Measurements from ENCODE around the gene GDF10.

GDF10 gene

GRCh38 chr10:47346581-47347302 lies 46.7 kb downstream of the GDF10 start:
- TF ChIP-seq ARNTL (CRISPR knock-in tag; IDR thresholded peaks at IDR 0.05; ENCODE audit: borderline replicate concordance, low read depth) = no peak
- no peak for TF ChIP-seq ZNF8 (CRISPR knock-in tag; IDR thresholded peaks at IDR 0.05)
- TF ChIP-seq RARB (CRISPR knock-in tag; IDR thresholded peaks at IDR 0.05) = no peak
- no peak for TF ChIP-seq PPARA (CRISPR knock-in tag; IDR thresholded peaks at IDR 0.05; ENCODE audit: borderline replicate concordance)
- TF ChIP-seq PATZ1 (CRISPR knock-in tag; IDR thresholded peaks at IDR 0.05; ENCODE audit: borderline replicate concordance) = no peak
- no peak for TF ChIP-seq ZNF565 (CRISPR knock-in tag; conservative IDR thresholded peaks at IDR 0.05; ENCODE audit: low read depth)
- TF ChIP-seq ZNF70 (CRISPR knock-in tag; IDR thresholded peaks at IDR 0.05) = no peak
- TF ChIP-seq CSRNP3 (CRISPR knock-in tag; IDR thresholded peaks at IDR 0.05) = no peak
- TF ChIP-seq SNAI2 (CRISPR knock-in tag; IDR thresholded peaks at IDR 0.05) = no peak
- no peak for TF ChIP-seq ESRRG (CRISPR knock-in tag; IDR thresholded peaks at IDR 0.05)
- no peak for TF ChIP-seq TOX (CRISPR knock-in tag; IDR thresholded peaks at IDR 0.05; ENCODE audit: borderline replicate concordance)
- no peak for TF ChIP-seq TCF4 (CRISPR knock-in tag; IDR thresholded peaks at IDR 0.05; ENCODE audit: borderline replicate concordance)
- TF ChIP-seq OSR1 (CRISPR knock-in tag; IDR thresholded peaks at IDR 0.05) = no peak
- TF ChIP-seq ZC3H10 (CRISPR knock-in tag; IDR thresholded peaks at IDR 0.05) = no peak
- TF ChIP-seq BACH2 (CRISPR knock-in tag; IDR thresholded peaks at IDR 0.05; ENCODE audit: borderline replicate concordance) = no peak
- ATAC-seq = no peak

GRCh38 chr10:47347303-47347675 lies 47.3 kb downstream of the GDF10 start:
- no peak for ATAC-seq
- no peak for TF ChIP-seq ZNF565 (CRISPR knock-in tag; conservative IDR thresholded peaks at IDR 0.05; ENCODE audit: low read depth)
- no peak for TF ChIP-seq BACH2 (CRISPR knock-in tag; IDR thresholded peaks at IDR 0.05; ENCODE audit: borderline replicate concordance)
- no peak for TF ChIP-seq ZFP30 (CRISPR knock-in tag; IDR thresholded peaks at IDR 0.05)
- no peak for TF ChIP-seq SNAI2 (CRISPR knock-in tag; IDR thresholded peaks at IDR 0.05)
- TF ChIP-seq ARNTL (CRISPR knock-in tag; IDR thresholded peaks at IDR 0.05; ENCODE audit: borderline replicate concordance, low read depth) = no peak
- TF ChIP-seq ZC3H10 (CRISPR knock-in tag; IDR thresholded peaks at IDR 0.05) = no peak
- no peak for TF ChIP-seq PPARA (CRISPR knock-in tag; IDR thresholded peaks at IDR 0.05; ENCODE audit: borderline replicate concordance)
- TF ChIP-seq CSDC2 (CRISPR knock-in tag; IDR thresholded peaks at IDR 0.05) = no peak
- no peak for TF ChIP-seq CSRNP3 (CRISPR knock-in tag; IDR thresholded peaks at IDR 0.05)
- TF ChIP-seq TOX (CRISPR knock-in tag; IDR thresholded peaks at IDR 0.05; ENCODE audit: borderline replicate concordance) = no peak
- TF ChIP-seq PATZ1 (CRISPR knock-in tag; IDR thresholded peaks at IDR 0.05; ENCODE audit: borderline replicate concordance) = no peak
- TF ChIP-seq RARB (CRISPR knock-in tag; IDR thresholded peaks at IDR 0.05) = no peak
- no peak for TF ChIP-seq ISL1 (CRISPR knock-in tag; IDR thresholded peaks at IDR 0.05)
- TF ChIP-seq CREB5 (CRISPR knock-in tag; IDR thresholded peaks at IDR 0.05; ENCODE audit: low read depth) = no peak
- TF ChIP-seq OSR1 (CRISPR knock-in tag; IDR thresholded peaks at IDR 0.05) = no peak

GRCh38 chr10:47348138-47348651 lies 48.2 kb downstream of the GDF10 start, which contains the start of gene RBP3:
Gene RBP3 (plus strand): TSS chr10:47348363. CDS start chr10:47348485, 122 bp downstream.
- no peak for ATAC-seq
- no peak for TF ChIP-seq OSR1 (CRISPR knock-in tag; IDR thresholded peaks at IDR 0.05)
- TF ChIP-seq PATZ1 (CRISPR knock-in tag; IDR thresholded peaks at IDR 0.05; ENCODE audit: borderline replicate concordance) = no peak
- TF ChIP-seq TSHZ2 (CRISPR knock-in tag; IDR thresholded peaks at IDR 0.05) = no peak
- no peak for TF ChIP-seq RARB (CRISPR knock-in tag; IDR thresholded peaks at IDR 0.05)
- no peak for TF ChIP-seq CSRNP3 (CRISPR knock-in tag; IDR thresholded peaks at IDR 0.05)
- no peak for TF ChIP-seq ZNF565 (CRISPR knock-in tag; conservative IDR thresholded peaks at IDR 0.05; ENCODE audit: low read depth)
- no peak for TF ChIP-seq TCF4 (CRISPR knock-in tag; IDR thresholded peaks at IDR 0.05; ENCODE audit: borderline replicate concordance)
- no peak for TF ChIP-seq ZFP30 (CRISPR knock-in tag; IDR thresholded peaks at IDR 0.05)
